HFFc6 (cell line): ENCODE data around the gene ANKIB1. TPM values are rescaled to one million over a fixed set of nuclear protein-coding genes. Genes with fewer than 3 reads are reported as not detected.

Experiments
- DNase-seq: peaks from one replicate; pipeline ENCODE4 v3.0.0-alpha.2; 2018
- H3K27ac Mint-ChIP-seq: 2 replicates; pipeline ENCODE4 v1.8.0; 2020; ENCODE audit warnings: mild to moderate bottlenecking, mixed read lengths
- H3K27me3 Mint-ChIP-seq: 2 replicates; pipeline ENCODE4 v1.8.0; 2021; ENCODE audit warnings: mild to moderate bottlenecking, moderate library complexity, mixed read lengths; ENCODE audit not compliant: insufficient read depth
- H3K36me3 Mint-ChIP-seq: 2 replicates; pipeline ENCODE4 v1.8.0; 2021; ENCODE audit warnings: low read depth, mixed read lengths
- H3K4me1 Mint-ChIP-seq: 2 replicates; pipeline ENCODE4 v1.8.0; 2020; ENCODE audit warnings: low read depth, mixed read lengths
- H3K4me3 Mint-ChIP-seq: 2 replicates; pipeline ENCODE4 v1.8.0; 2020; ENCODE audit warnings: mild to moderate bottlenecking, moderate library complexity, mixed read lengths
- H3K9me3 Mint-ChIP-seq: 2 replicates; pipeline ENCODE4 v1.8.0; 2020; ENCODE audit warnings: mild to moderate bottlenecking, mixed read lengths
- CTCF ChIP-seq: fragments of 200-600 bp; sonication (generic); IDR thresholded peaks from 2 replicates; pipeline ENCODE4 v1.5.0; 2021; ENCODE audit warnings: antibody characterized with exemption, mild to moderate bottlenecking
- total RNA-seq, 6 experiments: library from RNA; stranded (reverse); fragmentation: NEBNext Ultra II Directional; extraction: Animal tissue kit (Norgen Biotek cat#: 25700); gene quantifications; 2 replicates in 1 of 6; 3 replicates in 5 of 6; pipeline ENCODE4 v1.2.3, GENCODE V29; 2021

Gene ANKIB1
- total RNA-seq, 6 experiments from 2014 or later: 52.7 to 68.4 (median 63.8) TPM

- no peaks in the 10 kb centered on the region; the same call in 1 of the 2 replicates for H3K27me3 Mint-ChIP-seq
- DNase-seq: no peak
- no peak overlapping the region for H3K4me3 Mint-ChIP-seq
- H3K36me3 Mint-ChIP-seq: peaks cover 2% of the 10 kb centered on the region
- H3K9me3 Mint-ChIP-seq: no peaks in the 10 kb centered on the region
- no peak overlapping the region for H3K27ac Mint-ChIP-seq
- no peaks in the 10 kb centered on the region; the same call in 1 of the 2 replicates for H3K4me1 Mint-ChIP-seq
- TF ChIP-seq CTCF: no peak
These were observed 23.1 kb downstream of the ANKIB1 start for GRCh38 chr7:92268921-92269320.

GRCh38 chr7:92275327-92275726 lies 29.6 kb downstream of the ANKIB1 start:
- no peaks in the 10 kb centered on the region; the same call in 1 of the 2 replicates for H3K4me1 Mint-ChIP-seq
- no peak for TF ChIP-seq CTCF
- no peaks in the 10 kb centered on the region for H3K9me3 Mint-ChIP-seq
- DNase-seq: no peak
- H3K27ac Mint-ChIP-seq: no peak overlapping the region
- H3K4me3 Mint-ChIP-seq: no peak overlapping the region
- H3K27me3 Mint-ChIP-seq: no peaks in the 10 kb centered on the region; the same call in 1 of the 2 replicates
- 0 out of 2 replicates have a peak, but pooled peaks cover 8% of the 10 kb centered on the region for H3K36me3 Mint-ChIP-seq

GRCh38 chr7:92276460-92276864 lies 30.7 kb downstream of the ANKIB1 start:
- no peak overlapping the region for H3K4me3 Mint-ChIP-seq

DNA sequence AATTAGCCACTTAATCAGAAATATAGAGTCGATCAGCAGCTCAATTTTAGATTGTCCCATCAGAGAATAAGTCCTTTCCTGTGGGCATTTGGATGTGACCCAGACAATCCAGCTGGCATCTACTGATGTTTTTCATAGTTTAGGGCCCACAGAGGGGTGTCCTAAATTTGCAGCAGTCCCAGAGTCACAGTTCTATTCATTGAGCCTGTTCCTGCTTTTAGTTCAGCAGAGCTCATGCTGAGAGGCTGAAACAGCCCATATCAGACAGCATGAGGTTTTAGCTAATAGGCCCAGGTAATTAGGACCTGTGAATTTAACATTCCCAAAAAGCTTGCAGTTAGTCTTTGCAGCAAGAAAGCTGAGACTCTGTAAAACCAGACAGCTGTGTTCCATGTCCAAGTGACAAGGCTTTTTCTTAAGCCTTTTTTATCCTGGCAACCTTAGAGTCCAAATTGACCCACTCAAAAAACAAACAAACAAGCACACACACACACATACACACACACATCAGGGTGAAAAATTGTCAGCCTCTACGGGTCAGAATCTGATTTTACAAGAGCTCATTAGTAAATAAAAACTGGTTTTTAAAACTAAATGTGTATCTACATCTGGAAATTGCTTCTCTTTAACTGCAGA lies 33.7 kb downstream of the ANKIB1 start:
- Mint-ChIP-seq H3K27me3 (no peaks in the 10 kb centered on the region), H3K36me3 (0 out of 2 replicates have a peak, but pooled peaks cover 13% of the 10 kb centered on the region), H3K27ac (no peak overlapping the region), H3K4me3 (no peak overlapping the region), H3K9me3 (no peaks in the 10 kb centered on the region), H3K4me1 (no peaks in the 10 kb centered on the region)
- no peak for DNase-seq
- TF ChIP-seq CTCF: no peak

More at GRCh38 chr7:92276460-92276864, 30.7 kb downstream of the ANKIB1 start:
- TF ChIP-seq CTCF: no peak
- Mint-ChIP-seq H3K9me3 (no peaks in the 10 kb centered on the region), H3K27me3 (no peaks in the 10 kb centered on the region; the same call in 1 of the 2 replicates), H3K4me1 (no peaks in the 10 kb centered on the region; the same call in 1 of the 2 replicates), H3K27ac (no peak overlapping the region), H3K36me3 (0 out of 2 replicates have a peak, but pooled peaks cover 13% of the 10 kb centered on the region)
- DNase-seq: no peak

DNA sequence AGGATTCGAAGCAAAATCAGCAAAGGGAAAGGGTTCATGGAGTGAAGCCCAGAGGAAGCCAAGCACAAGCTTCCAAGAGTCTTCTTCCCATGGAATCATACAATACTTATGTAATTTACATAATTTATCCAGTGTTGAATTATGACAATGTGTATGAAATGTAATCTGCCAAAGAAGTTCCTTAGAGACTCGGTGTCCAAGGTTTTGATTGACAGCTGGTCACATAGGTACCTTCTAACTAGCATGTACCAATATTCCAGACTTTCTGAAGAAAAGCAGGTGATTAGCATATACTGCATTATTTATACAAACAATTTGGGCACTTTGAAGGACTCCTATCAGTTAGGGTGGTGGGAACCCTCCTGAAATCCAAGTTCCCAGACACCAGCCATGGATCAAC lies 35.3 kb downstream of the ANKIB1 start:
- Mint-ChIP-seq H3K27ac (no peak overlapping the region), H3K4me3 (no peak overlapping the region), H3K4me1 (no peaks in the 10 kb centered on the region), H3K36me3 (0 out of 2 replicates have a peak, but pooled peaks cover 13% of the 10 kb centered on the region), H3K27me3 (no peaks in the 10 kb centered on the region), H3K9me3 (no peaks in the 10 kb centered on the region)
- DNase-seq: no peak
- TF ChIP-seq CTCF: no peak
